GM19467 (cell line): Measurements from ENCODE around the gene ZNF770.
A peak's percentile ranks its signal among the peaks of the same experiment; 100 is the strongest.

Experiments
- ATAC-seq: cut with Tn5 transposase; IDR thresholded peaks from one replicate; pipeline ENCODE4 v1.9.1; 2021; ENCODE audit warnings: mild to moderate bottlenecking, moderate library complexity; ENCODE audit not compliant: unreplicated experiment

Gene ZNF770

GRCh38 chr15:34988027-34988902 lies at the start of gene ZNF770:
TSS of gene ZNF770 (minus strand) at chr15:34988287. CDS start at chr15:34983434, 4,853 bp downstream.
- peak; percentile 81 for ATAC-seq

- no peak for ATAC-seq
Measured at GRCh38 chr15:35028235-35028984, 40.3 kb upstream of the ZNF770 start.

GRCh38 chr15:35023804-35024203 lies 35.7 kb upstream of the ZNF770 start:
- ATAC-seq = no peak

- no peak for ATAC-seq
Measured at GRCh38 chr15:35020974-35021373, 32.9 kb upstream of the ZNF770 start.

- no peak for ATAC-seq
Measured at GRCh38 chr15:35019404-35020327, 31.6 kb upstream of the ZNF770 start.

GRCh38 chr15:35014241-35014640 lies 26.2 kb upstream of the ZNF770 start:
- no peak for ATAC-seq

- ATAC-seq = no peak
Measured at GRCh38 chr15:35013370-35013769, 25.3 kb upstream of the ZNF770 start.

- no peak for ATAC-seq
Measured at GRCh38 chr15:35007397-35007796, 19.3 kb upstream of the ZNF770 start.

- no peak for ATAC-seq
Measured at GRCh38 chr15:35005933-35006332, 17.8 kb upstream of the ZNF770 start.

- ATAC-seq = no peak
Measured at GRCh38 chr15:35003928-35004327, 15.8 kb upstream of the ZNF770 start.

- ATAC-seq = no peak
Measured at GRCh38 chr15:35000511-35000910, 12.4 kb upstream of the ZNF770 start.

GRCh38 chr15:34999906-35000305 lies 11.8 kb upstream of the ZNF770 start:
- no peak for ATAC-seq

GRCh38 chr15:34994925-34995324 lies 6.8 kb upstream of the ZNF770 start:
- ATAC-seq = no peak

- ATAC-seq = peak; percentile 89
Measured at GRCh38 chr15:34993877-34994276, 5.8 kb upstream of the ZNF770 start.

GRCh38 chr15:34993412-34993811 lies 5.3 kb upstream of the ZNF770 start:
- no peak for ATAC-seq

- no peak for ATAC-seq
Measured at GRCh38 chr15:34987609-34988026, 469 bp downstream of the ZNF770 start.

- ATAC-seq = no peak
Measured at GRCh38 chr15:34986771-34987480, 1.2 kb downstream of the ZNF770 start.

- no peak for ATAC-seq
Measured at GRCh38 chr15:34986326-34986725, 1.8 kb downstream of the ZNF770 start.

- no peak for ATAC-seq
Measured at GRCh38 chr15:34984889-34985630, 3.0 kb downstream of the ZNF770 start.

GRCh38 chr15:34976743-34977142 lies 11.3 kb downstream of the ZNF770 start:
- ATAC-seq = no peak
